Fibroblast of villous mesenchyme (primary cell): ENCODE measurements around the gene KRTAP5-8. TPM values are rescaled to one million over a fixed set of nuclear protein-coding genes. Genes with fewer than 3 reads are reported as not detected.
"Not testable (repeated sequence)": the region's sequence is repeated elsewhere in the genome, so short reads cannot be mapped to it uniquely, and the experiment has no call there.

Source experiments
- DNase-seq: peaks from one replicate; pipeline ENCODE4 v3.0.0-alpha.2; 2010; ENCODE audit warnings: low read depth
- H3K4me3 ChIP-seq: 2 replicates; pipeline ENCODE4 v1.5.1; 2011; ENCODE audit warnings: low read depth, mild to moderate bottlenecking, low read length
- CTCF ChIP-seq: IDR thresholded peaks from 2 replicates; pipeline ENCODE4 v1.5.1; 2012; ENCODE audit warnings: low read depth, mild to moderate bottlenecking, low read length; ENCODE audit not compliant: insufficient read depth
- total RNA-seq: library from RNA; depleted of rRNA; stranded (reverse); fragments of >200 nt; gene quantifications from 2 replicates; pipeline ENCODE4 v1.2.3, GENCODE V29; 2012

Gene KRTAP5-8
- total RNA-seq, 1 donor, result not detected

GRCh38 chr11:71507102-71507501, 30.7 kb upstream of the KRTAP5-8 start:
- H3K4me3 ChIP-seq, result no peak overlapping the region
- DNase-seq, result no peak

GRCh38 chr11:71518506-71519471, 19.0 kb upstream of the KRTAP5-8 start:
- H3K4me3 ChIP-seq, result no peak overlapping the region
- no peak for TF ChIP-seq CTCF

More at GRCh38 chr11:71507102-71507501, 30.7 kb upstream of the KRTAP5-8 start:
- no peak for TF ChIP-seq CTCF

GRCh38 chr11:71519546-71519945, 18.3 kb upstream of the KRTAP5-8 start:
- no peak overlapping the region for H3K4me3 ChIP-seq
- TF ChIP-seq CTCF, result no peak
- DNase-seq, result peak; percentile 10

More at GRCh38 chr11:71518506-71519471, 19.0 kb upstream of the KRTAP5-8 start:
- no peak for DNase-seq

- no peak for TF ChIP-seq CTCF
- no peak overlapping the region for H3K4me3 ChIP-seq
- no peak for DNase-seq
These were observed 12.5 kb upstream of the KRTAP5-8 start for GRCh38 chr11:71525188-71525937.

- DNase-seq, result no peak
- no peak overlapping the region for H3K4me3 ChIP-seq
- no peak for TF ChIP-seq CTCF
These were observed 11.8 kb upstream of the KRTAP5-8 start for GRCh38 chr11:71525938-71526495.

- H3K4me3 ChIP-seq, DNase-seq: not testable (repeated sequence)
These were observed 10.8 kb upstream of the KRTAP5-8 start, which contains the start of gene KRTAP5-7 for GRCh38 chr11:71526796-71527575. Gene KRTAP5-7, plus strand, starts transcription at chr11:71527267. Its CDS starts 34 bp downstream, at chr11:71527301.
